ENCODE data around the gene SLC35A3. TPM values are rescaled to one million over a fixed set of nuclear protein-coding genes. Genes with fewer than 3 reads are reported as not detected.

Gene SLC35A3
- total and polyA plus RNA-seq, 9 of the 15 experiments (the other 6 are each of a cell fraction or from before 2014, with no cell fraction given) = 3.5 to 21.7 (median 13.2) TPM

GRCh38 chr1:100034470-100034869, 64.7 kb downstream of the SLC35A3 start (continued):
- TF ChIP-seq VEZF1 (CRISPR knock-in tag; IDR thresholded peaks at IDR 0.05) (no peak), SRSF7 (optimal IDR thresholded peaks at IDR 0.05; ENCODE audit: low read depth, low read length) (no peak), ZNF431 (CRISPR knock-in tag; IDR thresholded peaks at IDR 0.05) (no peak), IRF2 (CRISPR knock-in tag; IDR thresholded peaks at IDR 0.05) (no peak), REST (IDR thresholded peaks at IDR 0.05; ENCODE audit: borderline replicate concordance) (peak; percentile 75; the same call in 1 of the 2 replicates), REST (CRISPR knock-in tag; IDR thresholded peaks at IDR 0.05; ENCODE audit: low read depth) (no peak), ZNF740 (CRISPR knock-in tag; IDR thresholded peaks at IDR 0.05) (no peak), ZNF740 (tag; IDR thresholded peaks at IDR 0.05) (0 out of 4 replicates have a peak, but pooled peaks of 1 of the 2 experiments have one; percentile 46), GABPA (tag; conservative IDR thresholded peaks at IDR 0.05; ENCODE audit: low read depth) (no peak), RUNX1 (IDR thresholded peaks at IDR 0.05; ENCODE audit: low read depth) (no peak), RFX5 (IDR thresholded peaks at IDR 0.05; ENCODE audit: low read depth, low read length) (no peak), EZH2 (IDR thresholded peaks at IDR 0.05; ENCODE audit: borderline replicate concordance, low read depth, low read length) (no peak), ZNF280B (CRISPR knock-in tag; IDR thresholded peaks at IDR 0.05) (no peak), SIX5 (IDR thresholded peaks at IDR 0.05; ENCODE audit: borderline replicate concordance in 1 of 2, insufficient read depth in 1 of 2, low read depth in 1 of 2, low read length in 2 of 2) (no peak), RBM25 (IDR thresholded peaks at IDR 0.05; ENCODE audit: low read depth, low read length, severe bottlenecking) (no peak)
